Testis (tissue), 2 donors: Measurements from ENCODE around the gene DYTN.

Experiments
- CTCF ChIP-seq, 3 experiments: fragments of 450-650 bp in 2 of 3; fragments of 200-600 bp in 1 of 3; sonication (generic) in 1 of 3; IDR thresholded peaks; one replicate each; pipeline ENCODE4 v1.5.1; 2016 to 2019; ENCODE audit warnings: antibody characterized with exemption in 3 of 3, mild to moderate bottlenecking in 2 of 3, moderate library complexity in 1 of 3
- POLR2A ChIP-seq: fragments of 450-650 bp; IDR thresholded peaks from one replicate; pipeline ENCODE4 v1.6.1; 2017; ENCODE audit warnings: antibody characterized with exemption, mild to moderate bottlenecking, moderate library complexity

DNA sequence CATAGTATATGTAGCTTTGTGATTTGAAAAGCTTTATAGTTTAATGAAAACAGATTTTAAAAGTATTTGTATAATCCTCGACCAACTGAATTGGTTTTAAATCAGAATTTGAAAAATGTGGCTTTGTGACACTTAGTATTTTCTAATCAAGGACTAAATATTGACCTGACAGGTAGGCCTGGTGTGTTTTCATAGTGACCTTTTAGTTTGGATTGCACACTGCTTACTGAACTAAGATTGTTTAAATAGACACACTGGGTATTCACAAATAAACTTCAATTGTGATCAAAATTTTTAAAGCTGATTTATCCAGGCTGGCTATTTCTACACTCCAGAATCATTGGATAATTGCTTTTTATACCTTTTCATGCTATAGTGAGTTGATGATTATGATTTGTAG is 107.7 kb downstream of the DYTN start:
- TF ChIP-seq CTCF (IDR thresholded peaks at IDR 0.05) (no peak), POLR2A (no peak)
